Measurements from ENCODE around the gene PDZD8. TPM values are rescaled to one million over a fixed set of nuclear protein-coding genes. Genes with fewer than 3 reads are reported as not detected.

The PDZD8 gene
- 23.9 TPM for total RNA-seq
- long read RNA-seq, full-length matches to known transcripts: 23 of 31 reads
- long read RNA-seq, partial matches to known transcripts: 0 of 31 reads
- long read RNA-seq, other reads (novel, unspliced or antisense): 8 of 31 reads

- DNase-seq: peak; percentile 97
- TF ChIP-seq CTCF (IDR thresholded peaks at IDR 0.05; ENCODE audit: borderline replicate concordance): no peak
- Histone ChIP-seq H3K27me3 (ENCODE audit: low read depth) (peaks cover 22% of the 10 kb centered on the region), H3K27ac (replicated peaks) (peak within 1 kb of the TSS; percentile 95), H3K4me1 (peaks cover 58% of the 10 kb centered on the region), H3K4me3 (peak within 1 kb of the TSS; percentile 93), H3K9me3 (replicated peaks) (no peaks in the 10 kb centered on the region), H3K36me3 (no peaks in the 10 kb centered on the region)
- intact Hi-C loops (cut with micrococcal nuclease): no loop called here
Measured at GRCh38 chr10:117375360-117376178, at the start of gene PDZD8. TSS of gene PDZD8 (minus strand) at chr10:117375440. CDS start at chr10:117375227, 213 bp downstream.

GRCh38 chr10:117424171-117424570 lies 48.9 kb upstream of the PDZD8 start:
- peaks cover 51% of the 10 kb centered on the region for H3K27me3 ChIP-seq (ENCODE audit: low read depth)
- H3K36me3 ChIP-seq: no peaks in the 10 kb centered on the region
- no peak for DNase-seq
- H3K27ac ChIP-seq (replicated peaks): no peak overlapping the region
- H3K4me1 ChIP-seq: no peaks in the 10 kb centered on the region
- no peak for TF ChIP-seq CTCF (IDR thresholded peaks at IDR 0.05; ENCODE audit: borderline replicate concordance)
- no peak overlapping the region for H3K4me3 ChIP-seq
- intact Hi-C loops (cut with micrococcal nuclease): no loop called here
- no peaks in the 10 kb centered on the region for H3K9me3 ChIP-seq (replicated peaks)

GRCh38 chr10:117421985-117422384 lies 46.7 kb upstream of the PDZD8 start:
- H3K27me3 ChIP-seq (ENCODE audit: low read depth): peaks cover 54% of the 10 kb centered on the region
- DNase-seq: no peak
- H3K27ac ChIP-seq (replicated peaks): no peak overlapping the region
- H3K36me3 ChIP-seq: no peaks in the 10 kb centered on the region
- no peaks in the 10 kb centered on the region for H3K9me3 ChIP-seq (replicated peaks)
- TF ChIP-seq CTCF (IDR thresholded peaks at IDR 0.05; ENCODE audit: borderline replicate concordance): no peak
- H3K4me3 ChIP-seq: no peak overlapping the region
- intact Hi-C loops (cut with micrococcal nuclease): no loop called here
- no peaks in the 10 kb centered on the region for H3K4me1 ChIP-seq

- no peak for TF ChIP-seq CTCF (IDR thresholded peaks at IDR 0.05; ENCODE audit: borderline replicate concordance)
- Histone ChIP-seq H3K27ac (replicated peaks) (no peak overlapping the region), H3K27me3 (ENCODE audit: low read depth) (peaks cover 49% of the 10 kb centered on the region), H3K4me1 (no peaks in the 10 kb centered on the region), H3K9me3 (replicated peaks) (no peaks in the 10 kb centered on the region), H3K4me3 (no peak overlapping the region), H3K36me3 (no peaks in the 10 kb centered on the region)
- intact Hi-C loops (cut with micrococcal nuclease): no loop called here
- no peak for DNase-seq
Measured at GRCh38 chr10:117420768-117421167, 45.5 kb upstream of the PDZD8 start.

GRCh38 chr10:117419921-117420320 lies 44.7 kb upstream of the PDZD8 start:
- Histone ChIP-seq H3K4me1 (no peaks in the 10 kb centered on the region), H3K27ac (replicated peaks) (no peak overlapping the region), H3K27me3 (ENCODE audit: low read depth) (peaks cover 44% of the 10 kb centered on the region), H3K9me3 (replicated peaks) (no peaks in the 10 kb centered on the region), H3K4me3 (no peak overlapping the region), H3K36me3 (no peaks in the 10 kb centered on the region)
- no peak for DNase-seq
- TF ChIP-seq CTCF (IDR thresholded peaks at IDR 0.05; ENCODE audit: borderline replicate concordance): no peak
- intact Hi-C loops (cut with micrococcal nuclease): no loop called here

Data from left ventricle myocardium inferior (tissue), 1 donor.